ENCODE results near the gene EID3.
"Not testable (repeated sequence)": the region's sequence is repeated elsewhere in the genome, so short reads cannot be mapped to it uniquely, and the experiment has no call there.

- TF ChIP-seq MYC (IDR thresholded peaks at IDR 0.05; ENCODE audit: low read depth, low read length); MYC (CRISPR knock-in tag; IDR thresholded peaks at IDR 0.05; ENCODE audit: borderline replicate concordance, low read depth); REST (IDR thresholded peaks at IDR 0.05; ENCODE audit: borderline replicate concordance); REST (CRISPR knock-in tag; IDR thresholded peaks at IDR 0.05; ENCODE audit: low read depth); ATF3 (IDR thresholded peaks at IDR 0.05); ATF3 (CRISPR knock-in tag; conservative IDR thresholded peaks at IDR 0.05); POLR2AphosphoS5 (IDR thresholded peaks at IDR 0.05; ENCODE audit: control insufficient read depth, insufficient read depth, low read depth, low read length); CTCF (IDR thresholded peaks at IDR 0.05 in 2 of 3, conservative IDR thresholded peaks at IDR 0.05 in 1 of 3; ENCODE audit: insufficient read depth in 2 of 3, low read depth in 1 of 3, low read length in 3 of 3); KDM4B (IDR thresholded peaks at IDR 0.05; ENCODE audit: borderline replicate concordance in 2 of 2, low read depth in 1 of 2); POLR2A (conservative IDR thresholded peaks at IDR 0.05); FOXM1 (IDR thresholded peaks at IDR 0.05; ENCODE audit: low read depth); FOXM1 (CRISPR knock-in tag; IDR thresholded peaks at IDR 0.05; ENCODE audit: low read depth); SMARCA4 (IDR thresholded peaks at IDR 0.05); DIDO1 (tag; IDR thresholded peaks at IDR 0.05; ENCODE audit: low read depth): not testable (repeated sequence)
Measured at GRCh38 chr12:104322533-104322932, 19.0 kb downstream of the EID3 start.
